ENCODE data around the gene SETD5. TPM values are rescaled to one million over a fixed set of nuclear protein-coding genes. Genes with fewer than 3 reads are reported as not detected.

The SETD5 gene
- total RNA-seq, 2 experiments from 2014 or later: 118 to 128 TPM

DNA sequence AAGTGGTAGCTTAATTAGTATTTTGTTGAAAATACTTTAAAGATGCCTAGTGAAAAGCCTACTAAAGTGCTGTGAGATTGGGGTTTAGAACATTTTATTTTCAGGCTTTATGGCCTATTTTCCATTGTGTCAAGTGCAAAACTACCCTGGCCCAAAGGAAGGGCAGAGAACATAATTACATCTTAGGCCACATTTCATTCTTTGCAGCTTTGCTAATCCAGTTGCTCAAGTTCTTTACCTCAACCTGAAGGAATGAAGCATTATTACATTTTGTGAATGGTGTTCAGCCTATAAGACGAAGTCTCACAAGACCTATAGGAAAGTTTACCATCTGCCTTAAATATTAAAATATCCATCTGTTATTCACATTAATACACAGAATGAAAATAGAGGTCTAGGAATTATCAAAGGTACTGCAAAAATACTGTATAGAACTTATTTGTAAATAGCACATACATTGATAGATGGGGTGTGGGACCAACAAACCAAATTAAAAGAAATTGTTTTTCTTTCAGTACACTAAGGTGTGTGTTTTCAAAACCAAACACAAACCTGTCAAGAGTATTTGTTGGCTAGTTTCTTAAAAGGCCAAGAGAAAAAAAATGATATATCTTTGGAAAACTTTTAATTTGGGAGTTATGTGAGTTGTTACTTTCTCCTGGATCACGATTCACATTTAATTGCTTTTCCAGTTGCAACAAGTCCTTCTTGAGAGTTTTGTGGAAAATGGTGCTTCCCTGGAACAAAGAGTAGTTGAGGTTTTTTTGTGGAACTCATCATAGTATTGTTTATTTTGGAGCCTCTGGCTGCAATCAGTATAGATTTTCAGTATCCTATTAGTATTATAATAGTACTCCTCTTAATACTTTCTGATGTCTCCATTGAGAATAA is 12.0 kb upstream of the SETD5 start:
- Mint-ChIP-seq H3K27ac (peak overlapping the region; percentile 68), H3K4me1 (ENCODE audit: low read depth) (peaks cover 31% of the 10 kb centered on the region), H3K9me3 (no peaks in the 10 kb centered on the region), H3K27me3 (no peaks in the 10 kb centered on the region), H3K4me3 (no peak overlapping the region), H3K36me3 (ENCODE audit: low read depth) (peaks cover 57% of the 10 kb centered on the region)
- DNase-seq: no peak
- ChIA-PET POLR2A (interaction anchor here (1.0 to 1.4 kb wide), 3 partner anchors 11 to 22 kb away, joined by 3 to 9 read pairs (median 5); partner anchors contain the start of gene THUMPD3), CTCF (interaction anchor here (2.3 to 2.4 kb wide), 2 partner anchors 12 to 32 kb away, joined by 5 read pairs; no protein-coding TSS in a partner anchor)
- intact Hi-C loops (cut with micrococcal nuclease): no loop called here
- ATAC-seq: no peak
- TF ChIP-seq CTCF (IDR thresholded peaks at IDR 0.05): no peak

DNA sequence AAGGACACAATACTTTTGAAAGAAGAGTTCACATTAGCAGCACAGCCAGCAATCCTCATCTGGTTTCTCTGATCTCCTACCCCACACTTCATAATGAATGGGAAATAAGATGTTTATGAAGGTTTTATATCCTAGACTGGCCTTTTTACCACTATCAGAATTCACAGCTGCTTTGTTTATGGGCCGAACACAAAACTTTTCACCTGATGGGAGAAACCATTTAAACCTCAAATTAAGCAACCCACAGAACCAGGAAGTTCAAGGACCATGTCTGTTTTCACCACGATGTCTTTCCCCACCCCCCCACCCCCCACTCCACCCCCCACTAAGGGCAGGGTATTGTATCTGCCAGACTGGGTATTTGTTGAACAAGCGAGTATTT is 11.3 kb upstream of the SETD5 start:
- Mint-ChIP-seq H3K36me3 (ENCODE audit: low read depth) (peaks cover 59% of the 10 kb centered on the region), H3K27ac (peak overlapping the region; percentile 78), H3K4me3 (no peak overlapping the region), H3K9me3 (no peaks in the 10 kb centered on the region), H3K27me3 (no peaks in the 10 kb centered on the region), H3K4me1 (ENCODE audit: low read depth) (peaks cover 38% of the 10 kb centered on the region)
- POLR2A ChIA-PET: interaction anchor here (1.0 to 1.4 kb wide), 2 partner anchors 10 to 23 kb away, joined by 5 to 9 read pairs; partner anchors contain the start of gene THUMPD3
- intact Hi-C loops (cut with micrococcal nuclease): no loop called here
- CTCF ChIA-PET: no interaction called here
- DNase-seq: no peak
- ATAC-seq: no peak
- TF ChIP-seq CTCF (IDR thresholded peaks at IDR 0.05): no peak

GRCh38 chr3:9386501-9387321 is 10.7 kb upstream of the SETD5 start:
- intact Hi-C loops (cut with micrococcal nuclease): no loop called here

DNA sequence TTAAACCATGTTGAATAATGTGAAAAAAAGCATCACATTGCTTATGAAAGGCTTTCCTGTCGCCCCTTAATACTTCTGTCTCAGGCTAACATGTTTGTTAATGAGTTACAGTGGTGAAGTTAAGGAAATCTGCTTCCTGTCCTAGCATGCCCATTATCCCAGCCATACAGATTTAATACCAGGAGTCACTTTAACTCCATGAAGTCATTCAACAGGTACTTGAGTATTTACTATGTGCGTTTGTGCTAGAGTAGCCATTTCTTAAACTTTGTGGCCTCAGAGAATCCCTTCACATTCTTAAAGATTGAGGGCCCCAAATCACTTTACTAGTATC is 10.1 kb upstream of the SETD5 start:
- ATAC-seq (no peak), DNase-seq (no peak)
- Mint-ChIP-seq H3K27ac (peak overlapping the region; percentile 63), H3K9me3 (no peaks in the 10 kb centered on the region), H3K27me3 (no peaks in the 10 kb centered on the region), H3K4me1 (ENCODE audit: low read depth) (peaks cover 50% of the 10 kb centered on the region), H3K36me3 (ENCODE audit: low read depth) (peaks cover 67% of the 10 kb centered on the region), H3K4me3 (no peak overlapping the region)
- TF ChIP-seq CTCF (IDR thresholded peaks at IDR 0.05): no peak
- POLR2A ChIA-PET: interaction anchor here (1.2 to 1.4 kb wide), 2 partner anchors 15 to 16 kb away, joined by 3 read pairs; no protein-coding TSS in a partner anchor
- CTCF ChIA-PET: no interaction called here
- intact Hi-C loops (cut with micrococcal nuclease): no loop called here

More at GRCh38 chr3:9386501-9387321, 10.7 kb upstream of the SETD5 start:
- ChIA-PET POLR2A (interaction anchor here (1.0 to 1.4 kb wide), 2 partner anchors 9 to 24 kb away, joined by 5 to 9 read pairs; partner anchors contain the start of gene THUMPD3), CTCF (no interaction called here)
- Mint-ChIP-seq H3K4me3 (no peak overlapping the region), H3K27me3 (no peaks in the 10 kb centered on the region), H3K9me3 (no peaks in the 10 kb centered on the region), H3K36me3 (ENCODE audit: low read depth) (peaks cover 61% of the 10 kb centered on the region), H3K27ac (peak overlapping the region; percentile 78), H3K4me1 (ENCODE audit: low read depth) (peaks cover 44% of the 10 kb centered on the region)
- DNase-seq (no peak), ATAC-seq (no peak)
- TF ChIP-seq CTCF (IDR thresholded peaks at IDR 0.05): no peak
